Stimulated activated CD4-positive, alpha-beta T cell treated with anti-CD3 and anti-CD28 coated beads, Interleukin-2, amount 100 ng/mL, for 48 hours (primary cell): ENCODE measurements around the gene SUCLG1.
A peak's percentile ranks its signal among the peaks of the same experiment; 100 is the strongest.
"Not testable (repeated sequence)": the region's sequence is repeated elsewhere in the genome, so short reads cannot be mapped to it uniquely, and the experiment has no call there.

Source experiments
- DNase-seq, 2 donors: peaks; one replicate each; pipeline ENCODE4 v3.0.0-alpha.2; 2020

The SUCLG1 gene

DNA sequence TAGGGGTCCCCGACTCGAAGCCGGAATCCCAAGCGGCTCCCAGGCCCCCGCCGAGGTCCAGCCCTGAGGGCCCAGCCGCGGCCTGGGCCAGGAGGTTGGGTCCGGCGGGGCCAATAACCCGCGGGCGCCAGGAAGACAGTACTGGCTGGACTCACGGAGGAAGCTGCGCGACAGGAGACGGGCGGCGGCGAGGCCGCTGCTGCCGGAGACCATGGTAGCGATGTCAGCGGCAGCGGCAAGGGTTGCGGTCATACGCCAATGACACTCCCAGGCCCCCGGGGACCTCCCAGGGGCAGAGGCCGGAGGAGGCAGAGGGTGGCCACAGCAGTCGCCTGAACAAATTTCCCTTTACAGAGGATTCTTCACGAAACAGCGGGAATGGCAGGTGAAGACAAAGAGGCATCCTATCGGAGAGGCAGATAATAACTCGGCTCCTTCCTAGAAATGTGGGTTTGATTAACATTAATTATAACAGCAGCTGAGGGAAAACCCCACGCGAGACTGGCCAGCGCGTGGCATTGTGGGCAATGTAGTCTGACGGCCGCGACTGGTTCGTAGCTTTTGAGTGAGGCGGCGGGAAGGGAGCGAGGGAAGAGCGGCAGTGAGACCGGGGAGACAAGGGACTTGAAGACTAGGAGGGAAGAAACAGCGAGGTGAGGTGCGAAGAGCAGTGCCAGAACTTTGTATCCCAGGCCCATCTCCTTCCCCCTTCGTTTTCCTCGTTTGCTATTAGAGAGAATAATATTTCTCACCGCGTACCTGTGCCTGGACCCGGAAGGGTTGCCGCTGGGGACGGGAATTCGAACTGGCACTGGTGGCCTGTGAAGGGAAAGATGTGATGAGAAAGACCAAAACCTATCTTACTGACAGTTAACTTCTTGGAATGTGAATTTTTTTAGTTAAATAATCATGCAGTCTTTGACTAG is at the start of gene SUCLG1:
SUCLG1 (minus strand) TSS at position 263 of the 926 bp plus-strand sequence; CDS start at position 252, 11 bp downstream.
- DNase-seq: peak; percentile 73 to 76

DNA sequence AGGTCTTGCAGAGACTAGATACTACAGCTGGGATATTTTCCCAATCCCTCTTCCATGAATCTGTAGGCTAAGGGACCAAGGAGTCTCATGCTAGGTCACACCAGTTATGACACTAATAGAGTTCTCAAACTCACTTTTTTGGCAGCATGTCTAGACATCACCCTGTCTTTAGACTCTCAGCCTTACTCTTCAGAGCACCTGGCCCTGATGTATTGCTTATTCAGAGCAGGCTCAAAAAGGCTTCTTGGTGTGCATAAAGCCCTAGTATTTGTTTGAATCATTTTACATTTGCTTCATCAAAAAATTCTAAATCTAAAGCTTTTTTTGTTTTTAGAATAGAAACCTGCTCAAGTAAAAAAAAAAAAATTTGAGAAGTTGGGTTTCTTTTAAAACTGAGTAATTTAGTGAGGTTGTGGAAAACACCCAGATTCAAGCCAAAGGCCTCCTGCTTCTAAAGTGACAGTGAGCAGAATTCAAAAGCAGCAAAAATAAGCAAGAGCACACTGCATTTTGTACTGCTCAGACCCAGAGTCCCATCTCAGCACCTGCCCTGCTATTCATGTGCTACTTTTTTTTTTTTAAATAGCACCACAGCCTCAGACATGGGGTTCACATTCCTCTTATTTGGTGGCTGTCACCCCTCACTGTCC is 39.2 kb upstream of the SUCLG1 start:
- DNase-seq: no peak

DNA sequence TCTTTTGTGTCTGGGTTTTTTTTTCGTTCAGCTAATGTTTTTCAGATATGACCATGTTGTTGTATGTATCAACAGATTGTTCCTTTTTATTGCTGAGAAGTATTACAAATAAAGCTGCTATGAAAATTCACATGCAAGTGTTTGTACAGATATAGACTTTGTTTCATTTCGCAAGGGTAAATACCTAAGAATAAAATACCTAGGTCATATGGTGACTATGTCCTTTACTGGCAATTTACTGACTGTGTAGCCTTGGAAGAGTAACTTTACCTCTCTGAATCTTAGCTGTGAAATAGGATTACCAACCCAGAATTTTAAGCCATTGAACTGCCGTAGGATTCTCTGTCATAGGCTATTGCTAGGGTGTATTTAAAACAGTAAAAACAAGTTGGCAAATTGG is 38.2 kb upstream of the SUCLG1 start:
- DNase-seq: no peak

DNA sequence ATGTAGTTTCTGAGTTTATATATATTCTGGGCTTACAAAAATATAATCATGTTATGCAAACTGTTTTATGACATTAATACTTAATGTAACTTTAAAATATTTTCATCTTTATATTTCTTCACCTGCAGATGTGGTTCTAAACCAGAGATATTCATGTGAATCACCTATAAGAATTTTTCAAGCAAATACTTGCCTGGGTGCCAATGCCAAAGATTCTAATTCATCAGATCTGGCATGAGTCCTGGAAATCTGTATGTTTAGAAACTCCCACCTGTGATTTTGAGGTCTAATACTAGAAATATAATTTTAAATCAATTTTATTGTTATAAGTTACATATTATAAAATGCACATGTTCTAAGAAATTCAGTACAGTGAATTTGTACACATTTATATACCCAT is 37.3 kb upstream of the SUCLG1 start:
- DNase-seq: no peak

DNA sequence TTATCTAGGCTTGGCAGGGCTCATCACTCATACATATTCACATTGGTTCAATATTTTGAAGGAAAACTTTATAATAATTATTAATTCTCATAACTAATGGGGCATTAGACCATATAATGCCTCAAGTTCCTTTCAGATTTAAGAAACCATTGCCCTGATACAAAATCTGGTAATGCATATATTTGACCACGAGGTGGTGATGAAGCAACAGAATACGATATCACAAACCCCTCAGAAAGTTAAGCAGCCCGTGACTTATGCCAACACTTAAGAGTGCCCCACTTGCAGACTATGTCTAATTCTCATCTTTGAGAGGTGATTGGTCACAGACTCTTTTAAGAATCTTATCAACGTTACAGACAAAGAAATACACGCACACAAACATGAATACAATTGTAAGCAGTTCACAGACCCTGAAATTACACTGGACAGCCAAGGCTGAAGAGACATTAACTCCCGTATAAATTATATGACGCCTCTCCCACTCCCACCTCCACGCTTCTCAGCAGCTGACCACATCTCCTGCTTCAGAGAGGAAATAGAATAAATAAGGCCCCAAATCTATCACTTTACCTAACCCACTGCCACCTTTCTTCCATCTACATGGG is 36.6 kb upstream of the SUCLG1 start:
- peak in 1 of 2 donors; percentile 7 for DNase-seq

DNA sequence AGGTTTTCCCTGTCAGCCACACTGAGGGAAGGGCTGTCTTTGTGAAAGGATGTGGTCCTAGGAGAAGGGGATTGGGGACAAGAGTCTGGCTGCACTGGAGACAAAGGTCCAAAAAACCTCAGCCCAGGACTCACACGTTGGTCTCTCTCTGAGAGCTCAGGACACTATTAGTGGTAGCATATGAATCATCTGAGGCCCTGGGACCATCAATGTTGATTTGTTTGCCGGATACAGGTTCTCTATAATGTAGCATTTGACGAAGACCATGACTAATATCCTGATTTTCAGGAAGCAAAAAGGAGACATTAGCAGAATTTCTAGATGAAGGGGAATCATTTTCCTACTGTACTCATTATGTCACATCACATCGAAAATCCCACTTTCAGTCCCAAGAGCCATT is 35.0 kb upstream of the SUCLG1 start:
- DNase-seq: no peak

DNA sequence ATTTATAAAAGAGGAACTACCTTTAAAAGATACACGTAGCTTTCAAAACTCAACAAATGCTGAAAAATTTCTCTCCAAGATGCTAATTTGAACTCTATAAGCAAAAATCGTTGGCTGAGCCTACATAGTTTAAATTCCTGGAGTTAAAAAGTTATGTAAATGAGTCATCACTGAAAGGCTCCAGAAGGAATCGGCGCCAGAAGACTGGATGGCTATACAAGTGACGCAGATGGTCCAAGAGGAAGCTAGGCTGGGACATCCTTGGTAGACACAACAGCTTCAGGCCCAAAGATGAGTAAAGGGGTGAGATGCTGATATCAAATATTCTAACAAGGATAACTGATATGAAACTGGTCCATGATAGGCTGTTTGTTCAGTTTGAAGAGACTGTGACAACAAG is 34.4 kb upstream of the SUCLG1 start:
- no peak for DNase-seq

DNA sequence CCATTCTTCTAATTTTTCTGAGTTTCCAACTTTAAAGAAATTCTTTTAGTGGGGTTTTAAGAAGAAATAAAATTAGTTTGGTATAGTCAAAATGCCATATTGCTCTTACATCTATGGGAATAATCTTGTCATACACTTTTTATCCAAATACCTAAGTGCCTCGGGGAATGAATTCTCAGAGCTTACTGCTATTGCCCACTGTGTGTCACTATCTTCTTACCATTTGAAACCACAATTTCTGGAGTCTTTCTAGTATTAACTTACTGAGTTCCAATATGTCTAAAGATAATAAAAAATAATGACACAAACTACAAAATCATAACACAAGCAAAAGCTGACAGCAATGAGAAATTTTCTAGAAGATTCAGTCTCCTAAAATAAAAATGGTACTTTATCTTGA is 33.5 kb upstream of the SUCLG1 start:
- no peak for DNase-seq

DNA sequence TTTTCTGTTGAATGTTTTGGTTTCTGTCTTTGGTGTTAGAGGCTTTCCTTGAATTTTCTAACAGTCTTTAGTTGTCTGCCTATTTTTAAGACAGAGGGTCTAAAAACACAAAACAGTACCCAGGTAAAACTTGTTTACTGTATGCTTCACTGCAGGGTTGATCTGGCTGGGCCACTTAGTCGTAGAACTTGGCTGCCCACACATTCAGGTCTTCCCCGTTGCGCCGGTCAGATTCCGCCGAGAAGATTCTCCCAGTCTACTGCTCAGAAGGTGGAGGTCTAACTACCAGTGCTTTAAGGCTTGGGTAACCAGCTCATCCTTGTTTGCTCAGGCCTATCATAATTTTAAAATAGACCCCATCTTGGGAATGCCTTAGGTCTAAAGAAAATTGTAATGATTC is 32.7 kb upstream of the SUCLG1 start:
- no peak for DNase-seq

DNA sequence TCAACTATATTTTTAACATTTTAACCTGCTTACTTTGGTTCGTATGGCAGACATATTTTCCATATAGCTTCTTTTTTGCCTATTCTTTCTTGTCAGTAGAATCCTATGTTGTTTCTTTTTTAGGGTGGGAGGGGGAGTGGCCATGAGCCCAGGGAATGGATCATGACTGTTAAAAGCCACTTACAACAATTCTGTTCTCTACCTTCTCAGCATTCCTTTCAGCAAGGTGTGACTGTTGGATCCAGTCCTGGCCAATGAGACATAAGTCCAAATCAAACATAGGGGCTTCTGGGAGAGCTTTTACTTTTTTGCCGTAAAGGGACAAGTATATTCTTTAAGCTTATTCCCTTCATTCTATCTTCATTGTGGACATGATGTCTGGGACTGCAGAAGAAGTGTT is 32.2 kb upstream of the SUCLG1 start:
- no peak for DNase-seq

DNA sequence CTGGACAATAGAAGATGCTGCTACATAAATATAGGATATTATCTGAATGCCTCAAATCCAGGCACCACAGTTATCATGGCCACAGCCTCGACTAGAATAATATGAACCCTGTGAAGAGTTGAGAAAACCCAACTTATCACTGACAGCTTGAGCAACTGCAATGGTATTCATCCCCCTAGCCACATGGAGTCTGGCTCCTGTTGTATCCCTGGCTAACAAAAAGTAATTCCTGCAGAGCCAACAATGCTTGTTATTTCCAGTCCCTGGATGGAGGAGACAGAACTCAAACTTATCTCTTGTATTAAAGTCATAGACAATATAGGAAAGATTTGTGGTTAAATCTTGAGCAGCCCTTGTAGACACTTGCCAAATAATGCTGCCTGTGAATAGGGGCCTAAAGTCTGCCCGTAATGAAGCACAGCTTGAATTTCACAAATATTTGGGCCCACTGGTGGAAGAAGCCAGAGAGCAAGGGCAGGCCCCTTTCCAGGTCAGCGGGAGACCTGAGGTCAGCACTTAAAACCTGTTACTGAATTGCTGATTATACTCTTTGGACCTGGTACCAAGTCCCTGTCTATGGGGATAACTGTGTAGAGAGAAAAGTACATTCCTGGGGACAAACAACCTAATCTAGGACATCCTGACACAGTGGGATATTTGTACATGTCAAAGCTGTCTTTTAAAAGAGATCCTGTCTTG is 28.4 kb upstream of the SUCLG1 start:
- DNase-seq: no peak

DNA sequence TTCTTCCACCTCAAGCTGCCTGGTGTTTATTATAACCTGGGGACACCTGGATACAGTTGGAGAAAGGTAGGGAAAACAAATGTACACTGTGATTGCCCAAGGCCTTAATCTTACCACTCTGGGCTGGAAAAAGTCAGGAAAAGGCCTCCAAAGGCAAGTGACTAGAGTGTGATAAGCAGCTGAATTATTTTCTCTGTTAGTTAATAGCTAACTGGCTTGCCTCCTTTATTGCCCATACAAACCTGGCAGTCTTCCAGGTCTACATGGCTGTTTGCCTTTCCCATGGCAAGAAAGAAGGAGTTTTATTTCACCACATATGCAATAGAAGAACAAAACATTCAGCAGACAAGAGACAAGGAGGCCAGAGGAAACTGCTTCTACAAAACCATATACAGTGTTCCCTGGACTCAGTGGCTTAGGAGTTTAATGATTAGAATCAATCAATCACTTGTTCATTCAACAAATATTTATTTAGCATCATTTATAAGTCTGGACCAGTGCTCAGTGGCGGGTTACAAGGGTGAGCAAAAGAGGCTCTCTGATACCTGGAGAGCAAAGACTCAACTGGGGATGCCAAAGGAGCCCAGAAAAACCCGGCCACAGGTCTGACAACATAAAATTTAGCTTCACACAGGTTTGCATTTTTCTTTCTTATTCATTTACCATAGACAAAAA is 27.5 kb upstream of the SUCLG1 start:
- no peak for DNase-seq

DNA sequence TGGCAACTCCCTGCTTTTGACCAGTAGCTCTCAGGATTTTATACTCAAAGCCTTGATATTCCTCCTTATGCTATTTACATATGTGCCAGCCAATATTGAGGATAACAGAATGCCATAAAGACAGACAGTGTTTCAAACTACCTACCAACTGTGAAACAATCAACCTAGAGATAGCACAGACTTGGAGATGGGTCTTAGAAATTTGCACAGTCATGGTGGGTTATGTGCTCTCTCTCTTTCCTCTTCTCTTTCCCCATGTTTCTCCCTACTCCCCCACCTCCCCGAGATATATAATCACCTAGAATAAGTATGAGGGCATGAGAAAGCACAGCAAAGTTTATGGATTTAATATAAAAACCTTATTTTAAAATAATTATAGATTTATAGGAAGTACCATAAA is 24.2 kb upstream of the SUCLG1 start:
- DNase-seq: no peak

DNA sequence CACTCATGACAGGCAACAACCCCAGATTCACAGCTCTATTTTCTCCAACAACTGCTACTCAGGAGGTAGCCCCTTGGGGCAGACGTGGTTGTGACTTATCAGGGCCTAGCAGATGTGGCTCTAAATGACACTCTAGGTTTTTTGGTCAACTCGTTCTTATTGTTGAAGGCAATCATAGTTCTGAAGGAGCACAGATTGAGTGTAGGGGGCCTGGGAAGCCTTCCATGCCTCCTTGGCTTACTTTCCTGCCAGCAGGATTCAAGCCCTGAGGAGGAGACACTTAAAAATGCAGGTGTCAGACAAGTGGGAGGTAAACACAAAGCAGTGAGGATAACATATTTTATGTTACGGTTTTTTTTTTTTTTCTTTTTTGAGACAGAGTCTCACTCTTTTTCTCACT is 23.5 kb upstream of the SUCLG1 start:
- DNase-seq: no peak

DNA sequence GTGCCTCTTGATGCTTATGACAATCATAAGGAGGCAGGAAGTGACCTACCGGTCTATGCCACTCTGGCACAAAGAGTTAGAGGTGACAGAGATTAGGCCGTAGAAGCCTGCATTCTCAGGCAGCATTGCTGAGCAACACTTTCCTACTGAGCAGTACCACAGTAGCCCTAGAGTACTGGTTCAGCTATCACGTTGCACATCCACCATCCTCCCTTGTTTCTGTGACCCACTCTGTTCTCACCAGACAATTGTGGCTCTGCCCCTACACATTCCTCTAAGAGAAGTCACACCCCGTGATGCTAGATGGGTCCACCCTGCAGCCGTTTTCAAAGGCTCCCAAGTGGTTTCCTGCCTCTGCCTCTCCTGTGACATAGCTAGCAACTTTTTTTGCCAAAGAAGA is 22.6 kb upstream of the SUCLG1 start:
- DNase-seq: peak in 1 of 2 donors; percentile 10

DNA sequence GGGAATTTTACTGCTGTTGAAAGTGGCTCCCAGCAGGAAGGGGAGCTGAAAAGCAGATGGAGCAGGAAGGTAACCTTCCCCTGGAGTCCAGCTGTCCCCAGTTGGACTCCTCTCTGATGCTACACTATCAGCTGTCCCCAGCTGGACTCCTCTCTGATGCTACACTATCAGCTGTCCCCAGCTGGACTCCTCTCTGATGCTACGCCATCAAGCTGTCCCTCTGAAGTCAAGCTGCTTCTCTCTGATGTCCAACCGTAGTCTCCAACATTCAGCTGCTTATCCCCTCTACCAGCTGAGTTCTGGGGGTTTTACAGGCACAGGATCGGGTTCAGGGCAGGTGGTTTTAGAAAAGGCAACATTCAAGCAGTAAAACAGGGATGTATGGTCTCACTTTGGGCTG is 19.8 kb upstream of the SUCLG1 start:
- DNase-seq: no peak

DNA sequence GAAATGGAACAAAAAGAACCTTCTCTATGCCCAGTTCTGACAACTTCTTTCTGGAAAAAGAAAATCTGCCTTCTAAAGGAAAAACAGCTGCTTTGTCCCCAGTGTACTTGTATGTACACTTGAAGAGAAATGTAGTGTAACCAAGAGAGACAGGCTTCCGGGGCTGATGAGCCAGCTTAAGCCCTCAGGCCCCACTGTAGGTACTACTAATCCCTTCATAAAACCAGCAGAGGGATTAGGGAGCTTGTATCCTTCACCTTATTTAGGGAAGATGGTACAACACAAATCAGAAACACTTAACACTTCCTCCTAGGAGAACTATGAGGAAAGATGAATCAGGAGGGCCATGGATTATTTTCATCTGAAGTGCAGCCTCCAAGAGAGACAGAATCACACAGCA is 18.8 kb upstream of the SUCLG1 start:
- DNase-seq: no peak

DNA sequence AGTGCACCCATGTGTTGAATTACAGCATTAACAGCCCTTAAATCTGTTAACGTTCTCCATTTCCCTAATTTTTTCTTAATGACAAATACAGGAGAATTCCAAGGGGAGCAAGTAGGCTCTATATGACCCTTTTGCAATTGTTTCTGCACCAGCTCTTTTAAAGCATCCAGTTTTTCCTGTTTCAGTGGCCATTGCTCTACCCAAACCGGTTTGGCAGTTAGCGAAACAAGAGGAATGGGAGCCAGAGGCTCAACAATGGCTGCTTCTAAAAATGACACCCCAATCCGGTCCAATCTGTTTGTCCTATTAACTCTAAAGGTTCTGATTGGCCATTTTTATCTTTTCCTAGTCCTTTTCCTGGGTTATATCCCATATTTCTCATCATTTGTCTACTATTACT is 15.1 kb upstream of the SUCLG1 start:
- DNase-seq: no peak

DNA sequence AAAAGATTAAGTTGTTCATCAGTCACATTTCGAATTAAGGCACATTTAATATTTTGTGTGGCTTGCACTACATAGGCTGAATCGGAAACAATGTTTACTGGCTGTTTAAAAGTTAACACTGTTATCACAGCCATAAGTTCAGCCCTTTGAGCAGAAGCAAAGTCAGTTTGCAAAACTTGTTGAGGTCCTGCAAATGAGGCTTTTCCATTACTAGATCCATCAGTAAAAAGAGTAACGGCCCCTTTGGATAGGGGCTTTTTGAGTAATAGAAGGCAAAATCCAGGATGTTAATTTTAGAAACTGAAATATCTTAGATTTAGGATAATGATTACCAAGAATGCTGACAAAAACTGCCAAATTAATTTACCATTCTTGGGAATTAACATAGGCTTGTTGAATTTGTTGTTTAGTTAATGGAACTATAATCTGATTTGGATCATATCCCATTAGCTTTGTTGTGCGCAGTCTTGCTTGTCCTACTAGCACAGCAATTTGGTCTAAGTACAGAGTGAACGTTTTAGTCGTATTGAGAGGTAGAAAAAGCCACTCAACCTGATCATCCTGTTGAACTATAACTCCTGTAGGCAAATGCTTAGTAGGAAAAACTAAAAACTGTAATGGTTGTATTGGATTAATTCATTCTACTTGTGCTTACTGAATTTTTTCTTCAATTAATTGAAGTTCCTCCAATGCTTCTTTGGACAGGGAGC is 13.9 kb upstream of the SUCLG1 start:
- DNase-seq: no peak

DNA sequence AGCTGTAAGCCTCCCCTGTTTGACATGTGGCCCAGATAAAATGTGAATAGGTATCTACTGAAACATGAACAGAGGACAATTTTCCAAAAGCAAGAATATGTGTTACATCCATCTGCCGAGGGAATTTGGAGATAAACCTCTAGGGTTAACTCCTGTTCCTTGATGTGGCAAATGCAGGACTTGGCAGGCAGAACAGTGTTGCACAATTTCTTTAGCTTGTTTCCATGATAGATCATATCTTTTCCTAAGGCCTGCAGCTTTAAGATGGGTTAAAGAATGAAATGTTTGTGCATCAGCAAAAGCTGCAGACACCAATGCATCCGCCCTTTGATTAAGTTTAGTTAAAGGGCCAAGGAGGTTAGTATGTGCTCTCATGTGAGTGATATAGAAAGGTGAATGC is 13.3 kb upstream of the SUCLG1 start:
- not testable (repeated sequence) for DNase-seq

DNA sequence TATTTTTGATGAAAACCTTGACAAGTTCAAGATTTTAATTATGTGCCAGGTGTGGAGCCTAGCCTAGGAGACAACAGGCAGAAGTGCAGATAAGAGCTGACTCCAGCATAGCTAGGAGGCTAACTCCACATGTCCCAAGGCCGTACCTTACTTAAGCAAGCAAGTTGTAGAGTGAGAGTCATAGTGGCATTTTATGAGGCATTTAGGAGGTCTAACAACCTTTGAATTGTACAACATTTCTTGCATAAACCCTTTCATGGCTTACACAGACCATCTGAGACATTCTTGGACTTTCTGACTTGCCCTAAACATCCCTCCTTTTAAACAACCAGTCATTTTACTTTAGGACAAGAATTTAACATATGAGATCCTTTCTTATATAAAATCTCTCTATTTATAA is 8.3 kb upstream of the SUCLG1 start:
- DNase-seq: no peak

DNA sequence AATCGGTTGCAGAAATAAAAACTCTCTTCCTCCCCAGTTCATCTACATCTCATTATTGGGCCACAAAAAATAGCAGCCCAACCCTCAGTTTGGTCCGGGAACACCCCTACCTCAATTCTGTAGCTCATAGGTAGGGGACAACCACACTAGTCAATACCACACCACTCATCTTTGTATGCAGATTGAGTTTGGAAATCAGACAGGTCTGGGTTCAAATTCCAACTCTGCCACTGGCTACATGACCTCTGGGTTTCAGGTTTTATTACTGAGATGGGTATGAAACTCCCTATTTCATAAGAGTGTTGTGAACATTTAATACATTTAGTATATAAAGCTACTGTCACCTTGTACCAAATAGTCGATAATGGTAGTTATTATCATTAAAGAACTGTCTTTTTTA is 2.2 kb upstream of the SUCLG1 start:
- no peak for DNase-seq
